Astrocyte of the cerebellum (primary cell): ENCODE measurements around the gene CCND2.

ENCODE experiments used
- DNase-seq: peaks from one replicate; pipeline ENCODE4 v3.0.0-alpha.2; 2011; ENCODE audit warnings: low read depth
- H3K4me3 ChIP-seq: 2 replicates; pipeline ENCODE4 v1.5.1; 2011; ENCODE audit warnings: mild to moderate bottlenecking, low read depth, low read length, moderate library complexity
- CTCF ChIP-seq: IDR thresholded peaks from 2 replicates; pipeline ENCODE4 v1.5.1; 2012; ENCODE audit warnings: low read length, low read depth, moderate library complexity, mild to moderate bottlenecking; ENCODE audit errors: missing control alignments
- in situ Hi-C: cut with HindIII; loops from 2 replicates; pipeline ENCODE4 v1.10.0; 2017; ENCODE audit warnings: low sequenced_read_pairs

CCND2 gene

GRCh38 chr12:4311776-4312175 lies 38.2 kb downstream of the CCND2 start:
- TF ChIP-seq CTCF = no peak
- in situ Hi-C loops = loop anchor here (5.0 kb wide), 1 partner anchor 179 kb away; no protein-coding TSS in a partner anchor
- DNase-seq = no peak

GRCh38 chr12:4312251-4312650 lies 38.7 kb downstream of the CCND2 start:
- no peak for TF ChIP-seq CTCF
- no peak overlapping the region for H3K4me3 ChIP-seq
- in situ Hi-C loops = loop anchor here (5.0 kb wide), 1 partner anchor 180 kb away; no protein-coding TSS in a partner anchor
- no peak for DNase-seq

More at GRCh38 chr12:4311776-4312175, 38.2 kb downstream of the CCND2 start:
- H3K4me3 ChIP-seq = no peak overlapping the region

GRCh38 chr12:4320497-4320852 lies 46.9 kb downstream of the CCND2 start:
- no peak for DNase-seq
- in situ Hi-C loops = no loop called here
- peak overlapping the region; percentile 94 for H3K4me3 ChIP-seq
- TF ChIP-seq CTCF = no peak

- in situ Hi-C loops = no loop called here
These were observed 47.5 kb downstream of the CCND2 start, which contains the start of gene TIGAR for GRCh38 chr12:4320853-4321701. Gene TIGAR, plus strand, starts transcription at chr12:4321213. Its CDS starts 59 bp downstream, at chr12:4321272.

GRCh38 chr12:4322726-4323125 lies 49.2 kb downstream of the CCND2 start:
- no peak for TF ChIP-seq CTCF
- in situ Hi-C loops = no loop called here
- DNase-seq = no peak
- H3K4me3 ChIP-seq = no peak overlapping the region

More at GRCh38 chr12:4320853-4321701, 47.5 kb downstream of the CCND2 start, which contains the start of gene TIGAR:
- TF ChIP-seq CTCF = no peak
- H3K4me3 ChIP-seq = peak within 1 kb of the TSS; percentile 94
- peak; percentile 77 for DNase-seq
